ENCODE data around the gene LRRC3. TPM values are rescaled to one million over a fixed set of nuclear protein-coding genes. Genes with fewer than 3 reads are reported as not detected.

The LRRC3 gene, protein sequence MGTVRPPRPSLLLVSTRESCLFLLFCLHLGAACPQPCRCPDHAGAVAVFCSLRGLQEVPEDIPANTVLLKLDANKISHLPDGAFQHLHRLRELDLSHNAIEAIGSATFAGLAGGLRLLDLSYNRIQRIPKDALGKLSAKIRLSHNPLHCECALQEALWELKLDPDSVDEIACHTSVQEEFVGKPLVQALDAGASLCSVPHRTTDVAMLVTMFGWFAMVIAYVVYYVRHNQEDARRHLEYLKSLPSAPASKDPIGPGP
- total RNA-seq (under 1 TPM; 0.55 to 0.61 TPM), total RNA-seq (0.08 to 4.4 (median 1.7) reads per million in 172 experiments)
- polyA plus RNA-seq (2013, experiment 1 of 2) = 0.72 TPM
- polyA plus RNA-seq (2013, experiment 2 of 2) = 0.82 TPM

DNA sequence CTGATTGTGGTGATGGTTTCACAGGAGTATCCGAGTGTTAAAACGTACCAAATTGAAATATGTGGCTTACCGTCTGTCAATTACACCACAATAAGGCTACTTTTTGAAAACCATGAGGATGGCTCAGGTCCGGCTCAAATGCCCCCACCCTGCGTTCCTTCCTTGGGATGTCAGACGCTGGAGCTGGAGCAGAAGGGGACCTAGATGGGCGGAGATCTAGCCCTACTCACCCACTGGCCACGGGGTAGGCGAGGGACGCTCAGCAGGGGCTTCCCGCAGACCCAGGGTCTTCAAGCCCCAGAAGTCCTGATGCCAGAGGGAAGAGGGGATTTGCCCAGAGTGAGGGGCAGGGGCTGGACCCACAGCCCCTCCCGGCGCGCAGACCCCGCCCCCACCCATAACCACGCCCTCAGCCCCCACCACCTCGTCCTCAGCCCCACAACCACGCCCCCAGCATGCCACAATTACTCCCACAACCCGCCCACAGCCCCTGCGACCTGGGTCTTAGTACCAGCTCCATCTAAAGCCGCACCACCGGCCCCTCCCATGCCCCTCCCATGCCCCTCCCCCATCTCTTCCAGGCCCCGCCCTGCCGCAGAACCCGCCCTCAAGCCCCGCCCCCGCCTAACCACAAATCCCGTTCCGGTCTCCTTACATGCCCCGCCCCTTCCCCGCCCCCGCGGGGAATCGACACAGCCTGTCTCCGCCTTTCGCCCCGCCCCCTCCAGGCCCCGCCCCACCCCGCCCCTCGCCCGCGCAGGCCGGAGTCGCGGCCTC lies at the start of gene LRRC3:
Gene LRRC3 (plus strand): TSS at position 764 of the 777 bp plus-strand sequence. CDS start 1,135 bp downstream, outside the sequence.
- ATAC-seq (ENCODE audit: poor library complexity) (peak; percentile 82), DNase-seq (peak; percentile 66 to 93 (median 80))
- Mint-ChIP-seq H3K27me3 (peaks cover 9% of the 10 kb centered on the region), H3K36me3 (ENCODE audit: low read depth) (no peaks in the 10 kb centered on the region), H3K4me1 (ENCODE audit: low read depth) (peaks cover 11% of the 10 kb centered on the region), H3K4me3 (peak within 1 kb of the TSS; percentile 84), H3K27ac (no peak within 1 kb of the TSS), H3K9me3 (peaks cover 5% of the 10 kb centered on the region)
- intact Hi-C loops (cut with DNase I, micrococcal nuclease) = loop anchor here (1.0 to 10.0 kb wide), 3 partner anchors 27 to 1140 kb away; no protein-coding TSS in a partner anchor
- ChIA-PET CTCF (no interaction called here), POLR2A (interaction anchor here (1.0 kb wide), 1 partner anchor 116 kb away, joined by 3 read pairs; the partner anchor contains the start of gene CFAP410)
- Histone ChIP-seq H3K4me3 (ENCODE audit: low read length) (peak within 1 kb of the TSS; percentile 56), H3K27ac (ENCODE audit: low read depth in 1 of 2, low read length in 2 of 2) (no peak within 1 kb of the TSS), H3K36me3 (ENCODE audit: insufficient read depth, low read length) (no peaks in the 10 kb centered on the region), H3K4me1 (ENCODE audit: insufficient read depth, low read length) (peaks cover 15% of the 10 kb centered on the region), H3K27me3 (ENCODE audit: control insufficient read depth in 1 of 2, insufficient read depth in 2 of 2, low read length in 2 of 2) (no peaks in the 10 kb centered on the region), H3K9me3 (ENCODE audit: control insufficient read depth in 1 of 2, insufficient read depth in 1 of 2, low read length in 2 of 2) (peaks cover 0 to 5% of the 10 kb centered on the region in 2 experiments)
- TF ChIP-seq, protein P1, sequence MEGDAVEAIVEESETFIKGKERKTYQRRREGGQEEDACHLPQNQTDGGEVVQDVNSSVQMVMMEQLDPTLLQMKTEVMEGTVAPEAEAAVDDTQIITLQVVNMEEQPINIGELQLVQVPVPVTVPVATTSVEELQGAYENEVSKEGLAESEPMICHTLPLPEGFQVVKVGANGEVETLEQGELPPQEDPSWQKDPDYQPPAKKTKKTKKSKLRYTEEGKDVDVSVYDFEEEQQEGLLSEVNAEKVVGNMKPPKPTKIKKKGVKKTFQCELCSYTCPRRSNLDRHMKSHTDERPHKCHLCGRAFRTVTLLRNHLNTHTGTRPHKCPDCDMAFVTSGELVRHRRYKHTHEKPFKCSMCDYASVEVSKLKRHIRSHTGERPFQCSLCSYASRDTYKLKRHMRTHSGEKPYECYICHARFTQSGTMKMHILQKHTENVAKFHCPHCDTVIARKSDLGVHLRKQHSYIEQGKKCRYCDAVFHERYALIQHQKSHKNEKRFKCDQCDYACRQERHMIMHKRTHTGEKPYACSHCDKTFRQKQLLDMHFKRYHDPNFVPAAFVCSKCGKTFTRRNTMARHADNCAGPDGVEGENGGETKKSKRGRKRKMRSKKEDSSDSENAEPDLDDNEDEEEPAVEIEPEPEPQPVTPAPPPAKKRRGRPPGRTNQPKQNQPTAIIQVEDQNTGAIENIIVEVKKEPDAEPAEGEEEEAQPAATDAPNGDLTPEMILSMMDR (IDR thresholded peaks at IDR 0.05) = no peak

DNA sequence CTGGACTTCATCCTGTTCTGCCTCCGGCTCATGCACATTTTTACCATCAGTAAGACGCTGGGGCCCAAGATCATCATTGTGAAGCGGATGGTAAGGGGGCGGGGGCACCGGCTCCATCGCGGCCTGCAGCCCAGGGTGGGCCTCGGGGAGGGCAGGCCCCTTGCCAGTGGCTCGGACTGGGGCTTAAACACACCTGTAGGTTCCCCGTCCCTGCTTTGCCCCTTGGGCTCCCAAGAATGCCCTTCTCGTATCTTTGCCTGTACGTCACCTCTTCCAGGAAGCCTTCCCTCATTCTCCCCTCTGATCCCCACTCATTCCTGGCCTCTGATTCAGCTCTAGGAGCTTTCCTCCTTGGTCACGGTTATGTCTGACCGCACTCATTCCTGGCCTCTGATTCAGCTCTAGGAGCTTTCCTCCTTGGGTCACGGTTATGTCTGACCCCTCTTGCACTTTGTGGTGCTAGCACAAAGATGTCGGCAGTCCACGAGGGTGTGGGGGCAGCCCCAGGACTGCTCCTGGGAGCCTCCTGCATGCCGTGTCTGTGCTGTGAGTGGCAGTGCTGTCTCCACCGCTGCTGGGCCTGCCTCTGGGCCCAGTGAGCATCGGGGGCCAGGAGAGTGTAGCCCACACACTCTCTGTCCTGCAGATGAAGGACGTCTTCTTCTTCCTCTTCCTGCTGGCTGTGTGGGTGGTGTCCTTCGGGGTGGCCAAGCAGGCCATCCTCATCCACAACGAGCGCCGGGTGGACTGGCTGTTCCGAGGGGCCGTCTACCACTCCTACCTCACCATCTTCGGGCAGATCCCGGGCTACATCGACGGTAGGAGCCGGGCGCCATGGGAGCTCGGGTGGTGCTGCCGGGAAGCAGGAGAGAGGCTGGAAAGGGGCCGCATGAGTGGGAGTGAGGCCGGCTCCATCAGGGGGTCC lies 49.1 kb upstream of the LRRC3 start:
- ATAC-seq (ENCODE audit: poor library complexity) (no peak), DNase-seq (no peak)
- Mint-ChIP-seq H3K27ac (no peak overlapping the region), H3K4me3 (no peak overlapping the region), H3K27me3 (no peaks in the 10 kb centered on the region), H3K4me1 (ENCODE audit: low read depth) (peaks cover 7% of the 10 kb centered on the region), H3K36me3 (ENCODE audit: low read depth) (no peaks in the 10 kb centered on the region), H3K9me3 (no peaks in the 10 kb centered on the region)
- TF ChIP-seq, protein P1 (IDR thresholded peaks at IDR 0.05) = no peak
- POLR2A ChIA-PET = no interaction called here
- intact Hi-C loops (cut with DNase I, micrococcal nuclease) = no loop called here
- Histone ChIP-seq H3K27ac (ENCODE audit: low read depth in 1 of 2, low read length in 2 of 2) (no peak overlapping the region), H3K4me1 (ENCODE audit: insufficient read depth, low read length) (no peaks in the 10 kb centered on the region), H3K9me3 (ENCODE audit: control insufficient read depth in 1 of 2, insufficient read depth in 1 of 2, low read length in 2 of 2) (peaks cover 0 to 20% of the 10 kb centered on the region in 2 experiments), H3K27me3 (ENCODE audit: control insufficient read depth in 1 of 2, insufficient read depth in 2 of 2, low read length in 2 of 2) (no peaks in the 10 kb centered on the region), H3K4me3 (ENCODE audit: low read length) (no peak overlapping the region), H3K36me3 (ENCODE audit: insufficient read depth, low read length) (no peaks in the 10 kb centered on the region)
- CTCF ChIA-PET = no interaction called here

DNA sequence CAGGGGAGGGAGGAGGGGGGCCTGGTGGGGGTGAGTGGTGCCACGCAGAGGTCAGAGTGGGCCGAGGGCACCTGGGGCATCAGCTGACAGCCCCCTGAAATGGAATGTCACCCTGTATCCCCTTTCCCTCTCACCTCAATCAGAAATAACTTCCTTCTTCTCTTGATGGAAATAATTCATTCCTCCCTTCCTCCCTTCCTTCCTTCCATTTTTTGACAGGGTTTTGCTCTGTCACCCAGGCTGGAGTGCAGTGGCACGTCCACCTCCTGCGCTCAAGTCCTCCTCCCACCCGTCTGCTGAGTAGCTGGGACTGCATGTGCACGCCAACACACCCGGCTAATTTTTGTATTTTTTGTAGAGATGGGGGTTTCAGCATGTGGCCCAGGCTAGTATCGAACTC lies 48.4 kb upstream of the LRRC3 start:
- no peak overlapping the region for H3K4me3 Mint-ChIP-seq
- no peaks in the 10 kb centered on the region for H3K27me3 Mint-ChIP-seq
- CTCF ChIA-PET = no interaction called here

More for the DNA sequence above, 48.4 kb upstream of the LRRC3 start:
- intact Hi-C loops (cut with DNase I, micrococcal nuclease) = no loop called here
- Mint-ChIP-seq H3K4me1 (ENCODE audit: low read depth) (peaks cover 7% of the 10 kb centered on the region), H3K36me3 (ENCODE audit: low read depth) (no peaks in the 10 kb centered on the region), H3K9me3 (no peaks in the 10 kb centered on the region), H3K27ac (peak overlapping the region; percentile 86)
- Histone ChIP-seq H3K27ac (ENCODE audit: low read depth in 1 of 2, low read length in 2 of 2) (no peak overlapping the region), H3K4me1 (ENCODE audit: insufficient read depth, low read length) (no peaks in the 10 kb centered on the region), H3K4me3 (ENCODE audit: low read length) (no peak overlapping the region), H3K27me3 (ENCODE audit: control insufficient read depth in 1 of 2, insufficient read depth in 2 of 2, low read length in 2 of 2) (no peaks in the 10 kb centered on the region), H3K36me3 (ENCODE audit: insufficient read depth, low read length) (no peaks in the 10 kb centered on the region), H3K9me3 (ENCODE audit: control insufficient read depth in 1 of 2, insufficient read depth in 1 of 2, low read length in 2 of 2) (peaks cover 0 to 20% of the 10 kb centered on the region in 2 experiments)
- ATAC-seq (ENCODE audit: poor library complexity) = no peak
- POLR2A ChIA-PET = no interaction called here
- TF ChIP-seq, protein P1 (IDR thresholded peaks at IDR 0.05) = no peak
- no peak for DNase-seq
